PFSK-1 (cell line): ENCODE results near the gene CCR8.

Source experiments
- FOXP2 ChIP-seq: optimal IDR thresholded peaks from 2 replicates; pipeline ENCODE3; 2011; ENCODE audit warnings: borderline replicate concordance, control low read depth, inconsistent platforms; ENCODE audit not compliant: insufficient read depth; ENCODE audit errors: extremely low read length, extremely low read depth
- POLR2AphosphoS5 ChIP-seq: IDR thresholded peaks from 2 replicates; pipeline ENCODE4 v1.6.1; 2012; ENCODE audit warnings: low read depth, mild to moderate bottlenecking, control low read depth, low read length, moderate library complexity
- SIN3A ChIP-seq: IDR thresholded peaks from 2 replicates; pipeline ENCODE4 v1.6.1; 2012; ENCODE audit warnings: mild to moderate bottlenecking, low read length, moderate library complexity, borderline replicate concordance; ENCODE audit not compliant: insufficient read depth
- TAF1 ChIP-seq: IDR thresholded peaks from 2 replicates; pipeline ENCODE4 v1.6.1; 2012; ENCODE audit warnings: low read length, control low read depth, borderline replicate concordance; ENCODE audit not compliant: insufficient read depth
- TF ChIP-seq, protein P1 (sequence below), 2 experiments: IDR thresholded peaks; 2 replicates each; pipeline versions ENCODE4 v1.6.1 to v1.8.0; 2011 to 2012; ENCODE audit warnings: low read depth in 2 of 2, low read length in 2 of 2, control low read depth in 1 of 2, inconsistent platforms in 1 of 2, mild to moderate bottlenecking in 1 of 2, moderate library complexity in 1 of 2; ENCODE audit not compliant: insufficient read depth in 1 of 2

Gene CCR8

DNA sequence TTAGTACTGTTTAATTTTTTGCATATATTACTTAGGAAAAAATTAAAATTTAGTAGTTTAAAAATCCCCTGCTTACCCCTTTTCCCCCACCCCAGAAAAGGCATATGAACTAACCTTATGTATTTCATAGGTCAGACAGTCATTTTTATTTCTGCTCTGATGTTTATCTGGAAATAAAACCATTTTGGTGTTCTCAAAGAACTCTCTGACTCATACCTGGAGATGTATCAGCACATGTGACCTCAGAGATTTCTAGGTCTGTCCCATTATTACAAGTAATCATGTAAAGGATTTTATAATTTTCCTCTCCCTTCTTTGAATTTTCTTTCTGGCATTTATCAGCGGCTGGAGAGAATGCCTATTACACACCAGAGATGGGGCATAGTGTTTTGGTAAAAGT, 14.1 kb upstream of the CCR8 start:
- TF ChIP-seq SIN3A = no peak
- TF ChIP-seq TAF1 = no peak
- no peak for TF ChIP-seq POLR2AphosphoS5

DNA sequence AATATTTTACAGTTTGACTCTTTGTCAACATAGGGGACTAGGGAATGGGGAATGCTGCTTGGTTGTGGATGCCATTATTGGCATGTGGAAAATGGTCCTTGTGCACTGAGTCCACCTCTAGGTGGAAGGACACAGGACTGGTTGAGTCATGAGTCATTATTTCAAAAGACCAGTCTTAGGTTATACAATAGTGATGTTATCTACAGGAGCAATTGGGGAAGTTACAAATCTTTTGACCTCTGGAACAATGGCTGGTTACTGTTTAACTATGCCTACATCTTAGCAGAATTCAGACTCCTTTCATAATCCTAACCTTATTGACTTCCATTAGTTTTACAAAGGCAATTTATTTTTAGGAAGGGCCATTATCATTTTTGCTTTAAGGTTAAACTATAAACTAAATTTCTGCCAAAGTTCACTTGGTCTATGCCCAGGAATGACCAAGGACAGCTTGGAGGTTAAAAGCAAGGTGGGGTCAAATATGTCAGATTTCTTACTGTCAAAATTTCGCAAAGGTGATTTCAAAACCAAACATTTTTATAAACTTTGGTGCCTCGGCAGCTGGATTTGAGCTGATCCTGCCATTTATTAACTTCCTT, 11.8 kb upstream of the CCR8 start:
- no peak for TF ChIP-seq SIN3A
- TF ChIP-seq, protein P1, sequence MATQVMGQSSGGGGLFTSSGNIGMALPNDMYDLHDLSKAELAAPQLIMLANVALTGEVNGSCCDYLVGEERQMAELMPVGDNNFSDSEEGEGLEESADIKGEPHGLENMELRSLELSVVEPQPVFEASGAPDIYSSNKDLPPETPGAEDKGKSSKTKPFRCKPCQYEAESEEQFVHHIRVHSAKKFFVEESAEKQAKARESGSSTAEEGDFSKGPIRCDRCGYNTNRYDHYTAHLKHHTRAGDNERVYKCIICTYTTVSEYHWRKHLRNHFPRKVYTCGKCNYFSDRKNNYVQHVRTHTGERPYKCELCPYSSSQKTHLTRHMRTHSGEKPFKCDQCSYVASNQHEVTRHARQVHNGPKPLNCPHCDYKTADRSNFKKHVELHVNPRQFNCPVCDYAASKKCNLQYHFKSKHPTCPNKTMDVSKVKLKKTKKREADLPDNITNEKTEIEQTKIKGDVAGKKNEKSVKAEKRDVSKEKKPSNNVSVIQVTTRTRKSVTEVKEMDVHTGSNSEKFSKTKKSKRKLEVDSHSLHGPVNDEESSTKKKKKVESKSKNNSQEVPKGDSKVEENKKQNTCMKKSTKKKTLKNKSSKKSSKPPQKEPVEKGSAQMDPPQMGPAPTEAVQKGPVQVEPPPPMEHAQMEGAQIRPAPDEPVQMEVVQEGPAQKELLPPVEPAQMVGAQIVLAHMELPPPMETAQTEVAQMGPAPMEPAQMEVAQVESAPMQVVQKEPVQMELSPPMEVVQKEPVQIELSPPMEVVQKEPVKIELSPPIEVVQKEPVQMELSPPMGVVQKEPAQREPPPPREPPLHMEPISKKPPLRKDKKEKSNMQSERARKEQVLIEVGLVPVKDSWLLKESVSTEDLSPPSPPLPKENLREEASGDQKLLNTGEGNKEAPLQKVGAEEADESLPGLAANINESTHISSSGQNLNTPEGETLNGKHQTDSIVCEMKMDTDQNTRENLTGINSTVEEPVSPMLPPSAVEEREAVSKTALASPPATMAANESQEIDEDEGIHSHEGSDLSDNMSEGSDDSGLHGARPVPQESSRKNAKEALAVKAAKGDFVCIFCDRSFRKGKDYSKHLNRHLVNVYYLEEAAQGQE (IDR thresholded peaks at IDR 0.05; ENCODE audit: insufficient read depth in 1 of 2, low read depth in 2 of 2, low read length in 2 of 2) = no peak
- no peak for TF ChIP-seq FOXP2
- TF ChIP-seq POLR2AphosphoS5 = no peak
- TF ChIP-seq TAF1 = no peak

DNA sequence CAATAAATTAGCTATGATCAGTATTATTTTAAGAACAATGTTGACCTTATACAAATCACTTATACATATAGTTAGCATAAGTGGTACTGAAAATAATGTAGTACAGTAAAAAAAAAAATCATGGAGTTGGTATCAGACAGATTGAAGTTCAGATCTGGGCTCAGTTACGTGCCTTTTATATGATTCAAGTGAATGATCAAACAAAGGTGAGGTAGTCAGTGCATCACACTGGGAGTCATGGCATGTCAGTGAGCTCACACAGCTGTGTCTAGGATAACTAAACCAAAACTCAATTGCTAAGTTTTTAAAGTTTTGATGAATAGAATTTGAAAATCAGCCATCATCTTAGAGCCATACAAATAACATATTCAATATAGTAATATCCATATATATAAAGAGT, 11.2 kb upstream of the CCR8 start:
- no peak for TF ChIP-seq POLR2AphosphoS5
- TF ChIP-seq, protein P1 (IDR thresholded peaks at IDR 0.05; ENCODE audit: insufficient read depth in 1 of 2, low read depth in 2 of 2, low read length in 2 of 2) = no peak
- no peak for TF ChIP-seq FOXP2
- TF ChIP-seq SIN3A = no peak
- TF ChIP-seq TAF1 = no peak

DNA sequence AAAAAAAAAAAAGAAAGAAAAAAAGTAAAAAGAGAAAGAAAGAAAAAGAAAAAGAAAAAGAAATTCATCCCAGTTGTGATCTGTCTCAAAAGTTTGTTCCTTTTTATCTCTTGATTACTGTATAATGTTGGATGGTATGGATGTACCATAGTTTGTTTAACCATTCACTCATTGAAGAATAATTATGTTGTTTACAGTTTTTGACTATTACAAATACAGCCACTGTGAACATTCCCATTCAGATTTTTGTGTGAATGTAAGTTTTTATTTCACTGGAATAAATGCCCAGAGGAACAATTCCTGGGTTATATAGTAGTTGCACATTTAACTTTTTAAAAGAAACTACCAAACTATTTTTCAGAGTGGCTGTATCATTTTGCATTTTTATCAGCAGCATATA, 10.3 kb upstream of the CCR8 start:
- no peak for TF ChIP-seq FOXP2

DNA sequence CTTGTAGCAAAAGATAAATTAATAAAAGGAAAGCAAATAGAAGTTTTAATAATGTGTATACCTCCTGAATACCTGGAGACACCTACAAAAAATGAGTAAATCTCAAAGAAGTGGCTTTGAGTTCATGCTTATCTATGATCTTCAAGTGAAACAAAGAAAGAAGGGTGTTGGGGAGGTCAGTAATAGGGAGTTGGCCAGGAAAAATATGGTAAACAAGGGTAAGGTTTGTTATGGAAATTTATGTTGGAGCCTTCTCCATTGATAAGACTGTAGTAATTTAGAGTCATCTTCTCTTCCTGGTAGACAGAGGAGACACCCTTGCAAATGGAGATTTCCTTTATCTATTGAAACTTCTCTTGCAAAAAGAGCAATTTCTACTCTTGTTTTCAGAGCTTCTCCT, 6.6 kb upstream of the CCR8 start:
- no peak for TF ChIP-seq POLR2AphosphoS5
- TF ChIP-seq SIN3A = no peak
- no peak for TF ChIP-seq FOXP2
- TF ChIP-seq, protein P1 (IDR thresholded peaks at IDR 0.05; ENCODE audit: insufficient read depth in 1 of 2, low read depth in 2 of 2, low read length in 2 of 2) = no peak
- TF ChIP-seq TAF1 = no peak

DNA sequence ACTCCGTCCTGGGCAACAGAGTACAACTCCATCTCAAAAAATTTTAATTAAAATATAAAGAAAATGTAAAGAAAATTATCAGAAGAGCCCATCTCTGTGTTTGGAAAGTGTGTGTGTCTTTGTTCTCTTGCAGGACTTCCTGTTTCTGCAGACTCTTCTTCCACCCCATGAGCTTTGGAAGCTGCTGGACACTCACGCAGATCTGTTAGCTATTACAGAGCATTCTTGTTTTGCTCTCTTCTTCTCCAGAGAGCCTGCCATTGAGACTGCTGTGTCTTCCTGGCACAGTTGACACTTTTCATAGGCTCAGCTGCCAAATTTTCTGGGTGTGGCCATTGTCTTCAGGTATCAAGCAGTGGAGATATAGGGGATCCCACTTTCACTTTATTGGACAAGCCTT, 6.0 kb upstream of the CCR8 start:
- TF ChIP-seq, protein P1 (IDR thresholded peaks at IDR 0.05; ENCODE audit: insufficient read depth in 1 of 2, low read depth in 2 of 2, low read length in 2 of 2) = no peak
- TF ChIP-seq POLR2AphosphoS5 (no peak), TAF1 (no peak), FOXP2 (no peak), SIN3A (no peak)
